OCI-LY1 (cell line): ENCODE data around the gene GALNT9.

Source experiments
- EZH2 ChIP-seq: fragments of 200-600 bp; sonication (generic), shearing (Covaris generic); IDR thresholded peaks from 2 replicates; pipeline ENCODE4 v1.8.0; 2017; ENCODE audit warnings: borderline replicate concordance, mixed run types, mild to moderate bottlenecking, antibody characterized with exemption, low read length, moderate library complexity, mixed read lengths
- TF ChIP-seq, protein P1 (sequence below): fragments of 200-600 bp; sonication (generic), shearing (Covaris generic); IDR thresholded peaks from 2 replicates; pipeline ENCODE4 v1.5.1; 2017; ENCODE audit warnings: mild to moderate bottlenecking, antibody characterized with exemption, low read length, moderate library complexity, mixed read lengths

DNA sequence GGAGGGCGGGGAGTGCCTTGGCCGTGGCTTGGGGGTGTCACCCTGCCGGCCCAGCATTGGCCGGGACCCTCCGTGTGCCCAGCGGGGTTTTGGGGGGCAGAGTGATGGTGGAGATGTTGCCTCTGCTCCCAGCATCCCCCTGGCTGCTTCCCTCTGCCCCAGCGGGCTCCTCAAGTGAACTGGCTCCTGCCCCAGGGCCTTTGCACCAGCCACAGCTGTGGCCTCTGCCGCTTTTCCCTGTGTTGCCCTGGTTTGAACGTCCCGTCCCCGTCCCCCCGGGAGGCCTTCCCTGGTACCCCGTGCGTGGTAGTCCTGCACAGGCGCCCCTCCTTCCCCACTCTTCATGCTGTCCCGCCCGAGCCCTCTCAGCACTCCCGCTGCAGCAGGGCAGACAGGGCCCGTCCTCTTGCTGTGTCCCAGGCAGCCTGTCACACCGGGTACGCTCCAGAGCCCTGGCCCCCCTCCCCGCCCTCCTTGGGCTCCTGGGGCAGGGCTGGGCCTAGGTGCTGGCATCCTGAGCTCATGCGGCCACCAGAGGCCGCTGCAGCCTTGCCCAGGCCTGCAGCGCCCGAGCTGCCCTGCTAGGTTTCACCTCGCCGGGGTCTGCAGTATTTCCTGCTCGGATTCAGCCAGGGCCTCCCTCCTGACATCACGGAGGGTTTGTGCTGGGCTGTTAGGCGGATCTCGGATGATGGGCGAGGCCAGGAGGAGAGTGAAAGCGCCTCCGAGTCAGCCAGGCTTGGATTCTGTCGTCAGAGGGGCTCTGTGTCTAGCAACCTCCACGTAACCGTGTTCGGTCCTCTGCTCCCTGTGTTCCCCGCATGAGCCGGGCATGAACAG lies 175.7 kb downstream of the GALNT9 start:
- TF ChIP-seq, protein P1, sequence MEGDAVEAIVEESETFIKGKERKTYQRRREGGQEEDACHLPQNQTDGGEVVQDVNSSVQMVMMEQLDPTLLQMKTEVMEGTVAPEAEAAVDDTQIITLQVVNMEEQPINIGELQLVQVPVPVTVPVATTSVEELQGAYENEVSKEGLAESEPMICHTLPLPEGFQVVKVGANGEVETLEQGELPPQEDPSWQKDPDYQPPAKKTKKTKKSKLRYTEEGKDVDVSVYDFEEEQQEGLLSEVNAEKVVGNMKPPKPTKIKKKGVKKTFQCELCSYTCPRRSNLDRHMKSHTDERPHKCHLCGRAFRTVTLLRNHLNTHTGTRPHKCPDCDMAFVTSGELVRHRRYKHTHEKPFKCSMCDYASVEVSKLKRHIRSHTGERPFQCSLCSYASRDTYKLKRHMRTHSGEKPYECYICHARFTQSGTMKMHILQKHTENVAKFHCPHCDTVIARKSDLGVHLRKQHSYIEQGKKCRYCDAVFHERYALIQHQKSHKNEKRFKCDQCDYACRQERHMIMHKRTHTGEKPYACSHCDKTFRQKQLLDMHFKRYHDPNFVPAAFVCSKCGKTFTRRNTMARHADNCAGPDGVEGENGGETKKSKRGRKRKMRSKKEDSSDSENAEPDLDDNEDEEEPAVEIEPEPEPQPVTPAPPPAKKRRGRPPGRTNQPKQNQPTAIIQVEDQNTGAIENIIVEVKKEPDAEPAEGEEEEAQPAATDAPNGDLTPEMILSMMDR: peak; percentile 93
- TF ChIP-seq EZH2: no peak
